Stimulated activated CD4-positive, alpha-beta T cell treated with anti-CD3 and anti-CD28 coated beads, TNF-alpha, amount 100 ng/mL, for 4 hours (primary cell): Measurements from ENCODE around the gene RABGAP1L.
"Not testable (repeated sequence)": the region's sequence is repeated elsewhere in the genome, so short reads cannot be mapped to it uniquely, and the experiment has no call there.

Experiments
- DNase-seq, 3 experiments: peaks; one replicate each; pipeline ENCODE4 v3.0.0-alpha.2; 2020; ENCODE audit warnings: low read depth in 3 of 3

RABGAP1L gene

DNA sequence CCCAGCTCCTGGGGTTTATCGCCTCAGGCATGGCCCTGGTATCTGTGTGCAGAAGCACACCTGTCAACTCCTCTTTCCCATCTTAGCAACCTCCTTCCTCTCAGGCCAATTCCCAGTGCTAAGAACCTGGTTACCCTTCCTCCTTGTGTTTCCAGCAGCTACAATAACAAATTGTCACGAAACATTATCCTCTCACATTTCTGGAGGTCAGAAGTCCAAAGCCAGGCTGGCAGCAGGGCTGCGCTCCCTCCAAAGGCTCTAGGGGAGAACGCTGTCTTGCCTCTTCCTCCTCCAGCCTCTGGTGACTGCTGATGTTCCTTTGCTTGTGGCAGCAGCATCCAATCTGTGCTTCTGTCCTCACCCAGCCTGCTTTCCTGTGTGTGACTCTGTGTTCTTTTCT lies 874.6 kb downstream of the RABGAP1L start:
- no peak for DNase-seq

DNA sequence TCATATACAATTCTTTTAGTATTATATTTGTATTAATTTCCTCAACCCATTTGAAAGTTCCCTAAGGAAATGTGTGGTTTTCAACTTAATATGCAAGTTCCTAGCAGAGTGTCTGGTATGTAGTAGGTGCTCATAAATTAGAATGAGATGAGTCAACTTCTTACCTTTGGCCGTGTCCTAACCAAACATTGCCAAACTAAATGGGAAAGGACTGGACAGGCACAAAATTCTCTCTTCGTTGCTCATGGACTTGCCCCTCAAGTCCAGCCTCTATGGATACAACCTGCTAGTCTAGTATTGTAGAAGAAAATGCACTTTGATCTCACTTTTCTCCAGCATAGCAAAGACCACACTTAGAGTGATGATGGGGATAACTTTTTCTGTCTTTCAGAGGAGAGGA lies 875.5 kb downstream of the RABGAP1L start:
- DNase-seq = no peak

DNA sequence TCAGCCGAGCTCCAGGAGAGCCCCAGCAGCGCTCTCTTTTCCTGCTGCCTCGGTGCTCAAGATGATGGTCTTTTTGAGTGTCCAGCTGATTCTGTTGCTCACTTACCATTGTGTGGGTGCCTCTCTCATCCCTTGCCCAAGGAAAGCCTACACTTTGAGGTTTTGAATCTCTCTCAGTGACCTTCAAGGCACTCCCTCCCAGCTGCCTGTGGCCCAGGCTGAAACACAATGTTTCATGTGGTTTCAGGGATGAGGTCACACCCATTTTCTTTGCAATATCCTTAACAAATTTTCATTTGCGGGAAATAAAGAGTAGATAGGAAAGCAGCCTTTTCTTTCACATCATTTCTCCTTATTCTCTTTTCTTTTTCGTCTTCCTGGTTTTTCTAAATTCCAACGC lies 876.5 kb downstream of the RABGAP1L start:
- DNase-seq = no peak

DNA sequence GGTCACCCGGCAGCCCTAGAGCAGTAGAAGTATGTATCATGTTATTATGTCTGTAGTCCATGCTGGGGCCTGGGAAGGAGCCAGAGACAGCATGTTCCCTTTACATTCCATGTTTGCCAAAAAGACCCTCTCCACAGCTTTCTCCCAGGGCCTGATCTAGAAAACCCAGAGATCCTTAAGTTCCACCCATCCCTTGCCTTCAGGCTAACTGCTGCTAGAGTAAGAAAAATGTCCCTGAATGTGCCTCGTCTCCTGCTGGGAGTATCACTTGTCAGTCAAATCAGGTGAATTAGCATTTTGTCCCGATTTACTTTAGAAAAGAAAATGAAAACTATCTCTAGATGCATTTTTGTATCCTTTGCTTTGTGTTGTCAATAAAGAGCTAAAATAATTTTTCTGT lies 877.2 kb downstream of the RABGAP1L start:
- DNase-seq = no peak

DNA sequence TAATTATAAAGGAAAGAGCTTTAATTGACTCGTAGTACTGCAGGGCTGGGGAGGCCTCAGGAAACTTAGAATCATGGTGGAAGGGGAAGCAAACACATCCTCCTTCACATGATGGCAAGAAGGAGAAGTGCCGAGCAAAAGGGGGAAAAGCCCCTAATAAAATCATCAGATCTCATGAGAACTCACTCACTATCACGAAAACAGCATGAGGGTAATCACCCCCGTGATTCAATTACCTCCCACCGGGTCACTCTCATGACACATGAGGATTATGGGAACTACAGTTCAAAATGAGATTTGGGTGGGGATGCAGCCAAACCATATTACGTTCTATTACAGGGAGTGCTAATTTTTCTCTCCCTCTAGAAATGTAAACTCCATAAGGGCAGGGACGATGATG lies 878.1 kb downstream of the RABGAP1L start:
- DNase-seq = no peak

DNA sequence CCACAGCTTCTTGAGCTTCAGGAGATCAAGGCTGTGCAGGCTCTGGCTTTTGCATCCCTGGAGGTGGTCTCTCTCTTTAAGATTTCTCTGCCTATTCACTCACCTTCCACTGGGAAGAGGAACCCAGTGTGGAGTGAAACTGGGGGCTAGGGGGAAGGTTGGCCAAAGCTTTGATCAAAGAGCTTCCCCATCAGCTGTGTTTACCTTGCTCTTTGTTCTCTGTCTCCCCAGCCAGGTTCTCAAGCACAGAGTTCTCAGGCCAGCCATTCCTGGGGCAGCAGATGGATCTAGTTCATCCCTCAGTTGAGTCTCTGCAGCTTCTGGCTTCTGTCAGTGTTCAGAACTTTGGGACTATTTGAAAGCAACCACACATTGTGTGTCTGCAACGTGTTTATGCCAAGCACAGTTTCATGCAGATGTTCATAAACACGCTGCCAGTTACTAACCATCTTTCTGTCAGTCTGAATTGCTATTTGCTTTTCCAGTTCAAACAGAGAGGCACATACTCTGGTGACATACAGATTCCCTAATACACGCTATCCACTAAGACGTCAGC lies 881.1 kb downstream of the RABGAP1L start:
- DNase-seq = no peak

DNA sequence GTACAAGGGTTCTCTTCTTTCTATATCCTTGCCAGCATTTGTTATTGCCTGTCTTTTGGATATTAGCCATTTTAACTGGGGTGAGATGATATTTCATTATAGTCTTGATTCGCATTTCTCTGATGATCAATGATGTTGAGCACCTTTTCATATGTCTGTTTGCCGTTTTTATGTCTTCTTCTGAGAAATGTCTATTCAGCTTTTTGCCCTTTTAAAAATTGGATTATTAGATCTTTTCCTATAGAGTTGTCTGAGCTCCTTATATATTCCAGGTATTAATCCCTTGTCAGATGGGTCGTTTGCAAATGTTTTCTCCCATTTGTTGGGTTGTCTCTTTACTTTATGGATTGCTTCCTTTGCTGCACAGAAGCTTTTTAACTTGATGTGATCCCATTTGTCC lies 883.3 kb downstream of the RABGAP1L start:
- no peak for DNase-seq

DNA sequence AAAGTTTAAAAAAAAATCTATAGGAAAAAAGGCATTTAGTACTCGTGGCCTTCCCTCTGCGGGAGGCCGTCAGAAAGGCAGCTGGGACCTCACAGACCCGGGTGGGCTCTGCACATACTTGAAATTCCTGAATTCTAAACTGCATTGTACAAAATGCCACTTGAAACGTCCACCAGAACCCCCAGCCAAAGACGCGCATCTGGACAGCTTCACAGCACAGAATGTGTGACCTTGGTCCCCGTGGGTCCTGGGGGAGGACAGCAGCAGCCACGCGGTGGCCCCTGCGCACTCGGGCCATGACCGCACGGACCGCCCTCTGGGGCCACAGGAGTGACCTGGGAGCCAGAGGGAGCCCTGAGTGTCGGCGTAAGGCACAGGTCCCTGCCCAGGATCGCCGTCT lies 884.5 kb downstream of the RABGAP1L start:
- DNase-seq = no peak

DNA sequence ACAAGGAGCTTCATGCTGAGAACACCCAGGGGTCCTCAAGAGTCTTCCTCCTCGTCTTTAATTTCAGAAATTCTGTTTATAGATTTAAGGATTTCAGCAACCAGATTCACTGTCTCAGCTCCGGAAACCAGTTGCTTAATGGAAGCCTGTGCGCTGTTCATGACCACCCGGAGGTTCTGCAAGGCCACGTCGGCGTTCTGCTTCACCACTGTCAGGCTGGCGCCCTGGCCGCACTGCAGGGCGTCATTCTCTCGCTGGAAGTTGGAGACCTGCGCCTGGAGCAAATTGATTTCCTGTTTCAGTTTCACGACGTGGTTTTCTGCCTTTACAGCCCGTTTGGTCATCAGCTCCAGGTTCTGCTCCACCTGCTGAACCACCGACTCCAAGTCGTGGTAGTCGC lies 885.3 kb downstream of the RABGAP1L start:
- DNase-seq = not testable (repeated sequence)
